Endothelial cell of umbilical vein (primary cell): ENCODE results near the gene GATD1.
A peak's percentile ranks its signal among the peaks of the same experiment; 100 is the strongest.

Experiments
- CTCF ChIP-seq, 2 donors: IDR thresholded peaks; 1 replicate in 1 of 2; 2 replicates in 1 of 2; pipeline ENCODE4 v1.5.1; 2011; ENCODE audit warnings: low read length in 2 of 2, mild to moderate bottlenecking in 2 of 2, moderate library complexity in 2 of 2, control low read depth in 1 of 2, inconsistent platforms in 1 of 2, low read depth in 1 of 2; ENCODE audit not compliant: insufficient read depth in 1 of 2; ENCODE audit errors: extremely low read depth in 1 of 2
- EZH2 ChIP-seq: IDR thresholded peaks from 2 replicates; pipeline ENCODE4 v1.6.1; 2012; ENCODE audit warnings: borderline replicate concordance, low read depth, mild to moderate bottlenecking, moderate library complexity, low read length, inconsistent platforms; ENCODE audit not compliant: severe bottlenecking
- FOS ChIP-seq: IDR thresholded peaks from 2 replicates; pipeline ENCODE4 v1.6.1; 2011; ENCODE audit warnings: mild to moderate bottlenecking, low read length, moderate library complexity, borderline replicate concordance; ENCODE audit not compliant: insufficient read depth
- JUN ChIP-seq: IDR thresholded peaks from 2 replicates; pipeline ENCODE4 v1.6.1; 2011; ENCODE audit warnings: borderline replicate concordance, low read depth; ENCODE audit not compliant: insufficient read length, insufficient read depth
- POLR2A ChIP-seq: IDR thresholded peaks from 2 replicates; pipeline ENCODE4 v1.6.1; 2012; ENCODE audit warnings: low read depth, mild to moderate bottlenecking, control low read depth, low read length
- POLR2AphosphoS5 ChIP-seq: IDR thresholded peaks from 2 replicates; pipeline ENCODE4 v1.6.1; 2012; ENCODE audit warnings: low read depth, mild to moderate bottlenecking, control low read depth, low read length, moderate library complexity; ENCODE audit not compliant: insufficient read depth

- TF ChIP-seq CTCF (IDR thresholded peaks at IDR 0.05; ENCODE audit: extremely low read depth in 1 of 2, insufficient read depth in 1 of 2, low read depth in 1 of 2, low read length in 2 of 2) (no peak), JUN (no peak), POLR2A (no peak), POLR2AphosphoS5 (peak; percentile 46), EZH2 (no peak), FOS (no peak)
Observed at GRCh38 chr11:789943-790342, 12.7 kb upstream of the GATD1 start, which contains the start of gene CEND1.
